ENCODE data around the gene AK8. TPM values are rescaled to one million over a fixed set of nuclear protein-coding genes. Genes with fewer than 3 reads are reported as not detected.

AK8 gene
- total and polyA plus RNA-seq, 2 experiments from 2014 or later: 0.40 to 4.5 TPM

- Histone ChIP-seq H4K20me1 (ENCODE audit: insufficient read depth, poor library complexity, severe bottlenecking) (no peaks in the 10 kb centered on the region), H3K36me3 (replicated peaks; ENCODE audit: insufficient read depth, low read depth) (no peaks in the 10 kb centered on the region), H2AFZ (no peak overlapping the region), H3K27ac (no peak overlapping the region), H3K27me3 (peaks cover 26% of the 10 kb centered on the region), H3K4me1 (ENCODE audit: insufficient read depth) (peaks cover 11% of the 10 kb centered on the region), H3K79me2 (no peaks in the 10 kb centered on the region), H3K4me2 (no peak overlapping the region), H3K9me2 (replicated peaks; ENCODE audit: insufficient read depth) (no peaks in the 10 kb centered on the region), H3K4me3 (no peak overlapping the region), H3K9me3 (ENCODE audit: low read depth) (no peaks in the 10 kb centered on the region)
- 88% methylated on average over 9 of the region's 9 CpGs for WGBS (ENCODE audit: low lambda C conversion rate, missing lambda C conversion rate)
- no peak for TF ChIP-seq CTCF (IDR thresholded peaks at IDR 0.05; ENCODE audit: poor library complexity)
- TF ChIP-seq EZH2 (IDR thresholded peaks at IDR 0.05; ENCODE audit: borderline replicate concordance): no peak
- TF ChIP-seq EZH2phosphoT487 (IDR thresholded peaks at IDR 0.05; ENCODE audit: low read depth, severe bottlenecking, unreplicated experiment): no peak
- peak; percentile 37 for DNase-seq (ENCODE audit: low spot score)
These were observed 138.3 kb downstream of the AK8 start for GRCh38 chr9:132739710-132740310.

GRCh38 chr9:132733260-132733815 lies 144.7 kb downstream of the AK8 start:
- Histone ChIP-seq H3K36me3 (replicated peaks; ENCODE audit: insufficient read depth, low read depth) (no peaks in the 10 kb centered on the region), H3K27ac (no peak overlapping the region), H3K4me3 (no peak overlapping the region), H3K4me1 (ENCODE audit: insufficient read depth) (no peaks in the 10 kb centered on the region), H3K4me2 (peak overlapping the region; percentile 44), H2AFZ (no peak overlapping the region), H3K27me3 (no peaks in the 10 kb centered on the region), H3K9me3 (ENCODE audit: low read depth) (no peaks in the 10 kb centered on the region), H3K9me2 (replicated peaks; ENCODE audit: insufficient read depth) (no peaks in the 10 kb centered on the region), H4K20me1 (ENCODE audit: insufficient read depth, poor library complexity, severe bottlenecking) (no peaks in the 10 kb centered on the region), H3K79me2 (no peaks in the 10 kb centered on the region)
- no peak for TF ChIP-seq CTCF (IDR thresholded peaks at IDR 0.05; ENCODE audit: poor library complexity)
- TF ChIP-seq EZH2 (IDR thresholded peaks at IDR 0.05; ENCODE audit: borderline replicate concordance): no peak
- TF ChIP-seq EZH2phosphoT487 (IDR thresholded peaks at IDR 0.05; ENCODE audit: low read depth, severe bottlenecking, unreplicated experiment): no peak
- no peak for DNase-seq (ENCODE audit: low spot score)
- 78% methylated on average over 22 of the region's 22 CpGs for WGBS (ENCODE audit: low lambda C conversion rate, missing lambda C conversion rate)

GRCh38 chr9:132732326-132733259 lies 145.5 kb downstream of the AK8 start:
- Histone ChIP-seq H4K20me1 (ENCODE audit: insufficient read depth, poor library complexity, severe bottlenecking) (no peaks in the 10 kb centered on the region), H2AFZ (no peak overlapping the region), H3K4me1 (ENCODE audit: insufficient read depth) (no peaks in the 10 kb centered on the region), H3K79me2 (no peaks in the 10 kb centered on the region), H3K4me3 (no peak overlapping the region), H3K4me2 (peak overlapping the region; percentile 44), H3K9me3 (ENCODE audit: low read depth) (no peaks in the 10 kb centered on the region), H3K27me3 (no peaks in the 10 kb centered on the region), H3K36me3 (replicated peaks; ENCODE audit: insufficient read depth, low read depth) (no peaks in the 10 kb centered on the region), H3K27ac (no peak overlapping the region), H3K9me2 (replicated peaks; ENCODE audit: insufficient read depth) (no peaks in the 10 kb centered on the region)
- WGBS (ENCODE audit: low lambda C conversion rate, missing lambda C conversion rate): 70% methylated on average over 17 of the region's 17 CpGs
- TF ChIP-seq CTCF (IDR thresholded peaks at IDR 0.05; ENCODE audit: poor library complexity) (no peak), EZH2 (IDR thresholded peaks at IDR 0.05; ENCODE audit: borderline replicate concordance) (no peak), EZH2phosphoT487 (IDR thresholded peaks at IDR 0.05; ENCODE audit: low read depth, severe bottlenecking, unreplicated experiment) (no peak)
- DNase-seq (ENCODE audit: low spot score): no peak
